Measurements from ENCODE around the gene SERPINA1.
"Not testable (repeated sequence)": the region's sequence is repeated elsewhere in the genome, so short reads cannot be mapped to it uniquely, and the experiment has no call there.

SERPINA1 gene

DNA sequence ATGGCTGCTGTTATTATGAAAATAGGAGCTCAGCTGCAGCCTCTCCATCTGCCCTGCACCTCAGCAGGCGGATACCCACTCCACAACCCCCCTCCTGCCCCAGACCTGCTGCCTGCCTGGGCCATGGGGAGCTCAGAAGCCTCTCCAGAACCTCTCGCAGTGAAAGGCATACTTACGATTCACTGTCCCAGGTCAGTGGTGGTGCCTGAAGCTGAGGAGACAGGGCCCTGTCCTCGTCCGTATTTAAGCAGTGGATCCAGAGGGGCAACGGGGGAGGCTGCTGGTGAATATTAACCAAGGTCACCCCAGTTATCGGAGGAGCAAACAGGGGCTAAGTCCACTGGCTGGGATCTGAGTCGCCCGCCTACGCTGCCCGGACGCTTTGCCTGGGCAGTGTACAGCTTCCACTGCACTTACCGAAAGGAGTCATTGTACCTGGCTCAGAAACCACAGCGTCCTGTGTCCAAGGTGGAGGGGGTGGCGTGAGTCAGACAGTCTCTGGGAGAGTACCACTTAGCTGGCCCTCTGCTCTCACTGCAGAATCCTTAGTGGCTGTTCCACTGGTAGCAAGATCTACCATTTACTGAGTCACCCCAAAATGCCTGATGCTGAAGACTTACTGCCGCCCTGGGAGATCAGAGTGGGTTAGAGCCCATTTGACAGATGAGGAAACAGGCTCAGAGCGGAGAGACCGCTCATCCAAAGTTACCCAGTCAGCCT, at the start of gene SERPINA1:
SERPINA1 (minus strand) TSS at position 219 of the 720 bp plus-strand sequence. CDS start 5,365 bp downstream, outside the sequence.
- peak; percentile 51 to 62 (median 61) for DNase-seq

DNA sequence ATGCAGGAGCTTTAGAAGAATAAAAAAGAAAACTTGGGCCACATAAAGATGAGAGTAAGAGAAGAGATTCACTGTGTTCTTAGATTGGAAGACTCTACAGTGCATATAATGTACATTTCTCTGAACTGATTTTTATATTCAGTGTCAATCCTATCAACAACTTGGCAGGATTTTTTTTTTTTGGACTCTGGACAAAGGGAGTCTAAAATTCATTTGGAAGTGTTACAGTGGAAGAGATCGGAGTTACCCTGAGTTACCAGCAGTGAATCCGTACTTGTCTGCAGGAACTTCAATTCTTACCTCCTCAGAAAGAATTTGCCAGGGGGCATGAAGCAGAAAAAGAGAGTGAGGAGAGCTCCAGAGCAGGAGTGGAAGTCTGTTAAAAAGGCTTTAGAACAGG, 40.2 kb upstream of the SERPINA1 start:
- DNase-seq, result no peak

DNA sequence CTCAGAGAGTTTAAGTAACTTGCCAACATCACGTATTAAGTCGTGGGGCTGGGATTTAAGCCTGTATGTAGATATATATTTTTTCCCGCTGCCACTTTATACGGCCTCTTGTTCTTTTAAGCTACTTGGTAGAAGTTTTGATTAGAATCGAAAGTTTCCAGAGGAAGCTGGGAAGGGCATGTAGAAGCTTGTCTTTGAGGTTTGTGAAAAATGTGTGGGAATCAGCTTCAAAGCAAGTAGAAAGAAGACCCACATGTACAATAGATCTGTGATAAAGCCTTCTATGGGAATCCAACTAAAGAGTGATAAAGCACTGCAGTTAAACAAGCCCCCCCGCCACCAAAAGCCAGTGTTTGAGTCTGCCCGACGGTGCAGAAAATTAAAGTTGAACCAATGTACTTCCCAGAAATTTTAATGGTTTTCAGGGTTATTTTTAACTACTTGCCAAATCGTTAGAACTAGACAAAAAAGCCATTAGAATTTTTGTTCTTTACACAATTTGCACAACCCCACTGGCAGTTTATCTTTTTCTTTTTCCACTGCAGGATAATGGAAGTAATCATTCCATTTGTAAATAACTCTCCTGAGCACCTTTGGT, 38.7 kb upstream of the SERPINA1 start:
- DNase-seq, result no peak

DNA sequence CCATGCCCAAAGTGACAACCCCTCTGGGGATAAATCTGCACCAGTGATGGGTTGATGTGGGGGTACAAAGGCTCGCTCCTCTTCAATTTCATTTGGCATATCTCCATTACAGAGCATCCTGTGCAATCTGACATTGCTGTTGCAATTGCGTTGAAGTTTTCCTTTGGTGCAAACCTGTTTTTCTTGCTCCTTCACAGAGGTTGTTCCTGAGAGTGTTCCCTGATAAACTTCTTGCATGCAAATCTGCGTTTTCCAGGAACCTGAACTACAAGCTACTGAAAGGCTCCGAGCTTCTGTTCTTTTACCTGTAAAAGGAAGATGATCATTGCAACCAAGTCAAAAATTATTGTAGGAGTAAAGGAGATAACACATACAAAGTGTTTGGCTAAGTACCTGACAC, 38.1 kb upstream of the SERPINA1 start:
- no peak for DNase-seq

DNA sequence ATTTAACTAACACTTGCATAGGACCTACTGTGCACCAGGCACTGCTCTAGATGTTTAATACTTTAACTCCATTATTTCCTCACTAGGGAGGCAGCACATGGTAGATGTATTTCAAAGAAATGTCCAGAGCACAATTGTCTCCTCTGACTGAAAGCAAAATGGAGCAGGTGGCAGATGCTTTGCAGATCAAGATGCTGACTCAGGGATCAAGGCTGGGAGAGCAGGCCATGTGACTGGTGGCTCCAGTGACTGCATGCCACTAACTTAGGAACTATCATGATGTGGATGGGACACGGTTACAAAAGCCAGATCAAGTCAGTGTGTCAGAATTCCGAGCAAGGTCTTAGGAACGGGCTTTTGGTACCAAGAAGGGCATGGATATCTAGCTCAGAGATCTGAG, 36.0 kb upstream of the SERPINA1 start:
- no peak for DNase-seq

DNA sequence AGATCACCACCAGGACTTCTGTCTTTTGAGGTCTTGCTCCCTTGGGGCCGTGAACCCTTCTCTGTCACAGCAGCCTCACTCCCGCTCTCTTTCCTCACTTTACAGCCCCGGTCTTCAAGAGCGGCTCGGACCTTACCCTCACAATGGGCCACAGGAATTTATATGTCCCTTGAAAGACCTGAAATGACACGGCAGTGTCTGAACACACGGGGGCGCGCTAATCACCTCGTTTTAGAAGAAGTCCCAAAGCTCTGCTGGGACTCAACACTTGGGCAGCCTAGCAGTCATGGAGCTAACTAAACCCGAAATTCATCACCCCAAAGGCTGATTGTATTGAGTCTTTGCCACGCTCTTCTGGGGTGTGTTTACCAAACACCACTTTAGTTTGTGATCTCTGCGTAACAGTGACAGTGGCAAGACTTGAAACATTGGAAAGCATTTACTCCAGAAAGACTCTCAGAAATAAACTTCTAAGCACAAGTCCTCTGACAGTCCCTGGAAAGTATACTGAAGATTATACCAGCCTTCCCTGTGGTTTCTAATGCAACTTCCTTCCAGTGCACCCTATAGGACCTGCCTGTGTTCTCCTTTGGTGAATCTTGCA, 35.2 kb upstream of the SERPINA1 start:
- DNase-seq, result peak; percentile 81 to 91 (median 89)

DNA sequence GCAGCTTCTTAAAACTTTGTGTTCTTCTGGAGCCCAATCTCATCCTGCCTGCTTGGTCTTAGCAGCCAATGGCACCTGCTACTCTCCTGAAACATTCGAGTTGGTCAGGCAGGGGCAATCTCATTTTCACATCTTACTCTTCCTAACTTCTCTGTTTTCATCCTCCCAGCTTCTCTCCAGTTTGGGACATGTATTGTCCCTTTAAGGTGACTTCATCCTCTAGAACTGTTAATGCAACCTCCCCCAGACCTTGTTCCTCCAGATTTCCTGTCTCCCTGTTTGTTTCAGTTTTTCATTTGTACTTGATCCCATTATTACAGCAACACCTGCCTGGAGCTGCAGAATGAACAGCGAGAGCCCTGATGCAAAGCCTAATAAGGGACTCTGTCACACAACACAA, 32.9 kb upstream of the SERPINA1 start:
- DNase-seq, result peak in 1 of 3 donors; percentile 28

DNA sequence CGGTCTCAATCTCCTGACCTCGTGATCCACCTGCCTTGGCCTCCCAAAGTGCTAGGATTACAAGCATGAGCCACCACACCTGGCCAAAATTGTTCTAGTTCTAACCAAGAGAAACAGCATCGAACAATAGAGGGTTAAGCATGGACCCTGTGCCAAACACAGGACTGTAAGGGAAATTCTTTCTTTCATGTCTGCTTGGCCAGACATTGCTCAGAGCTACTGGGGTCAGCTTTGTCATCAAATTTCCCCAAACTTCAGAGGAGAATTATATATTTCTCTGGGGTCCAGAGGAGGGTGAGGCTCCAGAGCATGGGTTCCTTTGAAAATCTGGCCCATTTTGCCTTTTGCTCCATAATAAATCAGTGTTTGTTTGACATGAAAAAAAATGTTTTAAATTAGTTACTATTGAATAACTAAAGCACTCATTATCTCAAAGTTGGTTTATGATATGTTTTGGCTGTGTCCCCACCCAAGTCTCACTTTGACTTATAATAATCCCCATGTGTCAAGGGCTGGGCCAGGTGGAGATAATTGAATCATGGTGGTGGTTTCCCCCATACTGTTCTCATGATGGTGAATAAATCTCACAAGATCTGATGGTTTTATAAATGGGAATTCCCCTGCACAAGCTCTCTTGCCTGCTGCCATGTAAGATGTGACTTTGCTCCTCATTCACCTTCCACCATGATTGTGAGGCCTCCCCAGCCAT, 29.2 kb upstream of the SERPINA1 start:
- DNase-seq, result peak in 1 of 3 donors; percentile 38

DNA sequence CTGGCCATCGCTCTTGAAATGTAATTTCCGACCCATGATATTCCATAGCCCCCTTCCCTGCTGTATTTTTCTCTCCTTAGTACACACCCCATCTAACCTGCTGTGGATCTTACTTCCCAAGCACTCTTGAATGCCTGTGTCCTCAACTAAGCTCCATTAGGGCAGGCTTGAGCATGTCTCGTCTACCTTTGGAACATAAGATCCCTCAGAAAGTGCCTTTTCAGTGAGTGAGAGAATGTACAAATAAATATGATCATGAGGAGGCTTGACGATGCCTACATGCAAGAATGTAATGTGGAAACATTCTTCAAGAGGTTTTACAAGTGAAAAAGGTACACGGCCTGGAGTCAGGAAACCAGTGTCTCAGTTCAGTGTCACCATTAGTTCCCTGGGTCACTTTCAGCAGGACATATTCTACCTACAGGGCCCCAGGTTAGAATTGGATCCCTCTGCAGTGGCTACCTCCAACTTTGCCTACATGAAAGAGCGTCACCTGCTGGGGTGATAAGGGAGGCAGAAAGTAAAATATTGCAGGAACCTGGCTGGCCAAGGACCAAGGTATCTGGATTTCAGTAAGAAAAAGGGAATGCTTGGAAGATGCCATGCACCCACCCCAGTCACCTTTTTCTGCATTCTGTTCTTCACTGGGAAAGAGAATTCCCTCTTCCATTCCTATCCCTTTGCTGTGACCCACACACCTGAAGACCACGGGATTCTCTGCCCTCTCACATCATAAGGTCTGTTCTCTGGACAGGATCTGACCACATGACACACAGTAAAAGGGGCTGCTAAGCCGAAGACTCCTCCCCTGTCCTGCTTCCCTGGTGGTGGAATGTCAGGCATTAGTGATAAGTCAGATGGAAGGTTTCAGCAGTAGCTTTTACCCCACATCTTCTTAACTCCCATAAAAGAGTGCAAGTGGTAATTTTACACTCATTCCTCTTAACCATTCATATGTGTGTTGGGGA, 24.6 kb upstream of the SERPINA1 start:
- peak in 1 of 3 donors; percentile 40 for DNase-seq

DNA sequence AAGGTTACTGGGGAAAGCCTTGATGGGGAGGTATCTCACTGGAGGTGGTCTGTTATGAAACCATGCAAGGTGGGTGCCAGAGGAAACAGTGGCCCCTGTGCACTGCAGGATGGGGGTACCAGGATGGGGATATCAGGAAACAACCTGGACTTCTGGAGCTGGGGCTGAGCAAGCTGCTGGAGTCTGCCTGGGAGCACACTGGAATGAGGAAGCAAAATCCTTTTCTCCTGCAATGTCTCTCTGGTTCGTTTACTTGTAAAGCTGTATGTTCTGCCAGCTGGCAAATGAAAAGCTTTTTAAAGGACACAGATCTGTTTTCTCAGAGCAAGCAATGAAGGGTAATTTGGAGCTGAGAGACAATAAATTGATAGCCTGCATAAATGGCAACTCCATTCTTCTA, 23.2 kb upstream of the SERPINA1 start:
- no peak for DNase-seq

DNA sequence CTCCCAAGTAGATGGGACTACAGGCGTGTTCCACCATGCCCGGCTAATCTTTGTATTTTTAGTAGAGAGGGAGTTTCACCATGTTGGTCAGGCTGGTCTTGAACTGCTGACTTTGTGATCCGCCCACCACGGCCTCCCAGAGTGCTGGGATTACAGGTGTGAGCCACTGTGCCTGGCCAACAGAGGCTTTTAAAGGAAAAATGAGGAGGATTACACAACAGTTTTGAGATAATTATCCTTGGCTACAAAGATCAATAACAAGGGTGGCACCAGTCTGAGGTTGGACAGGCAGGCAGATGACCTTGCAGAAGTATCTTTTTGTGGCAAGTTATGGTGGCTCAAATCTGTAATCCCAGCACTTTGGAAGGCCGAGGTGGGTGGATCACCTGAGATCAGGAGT, 21.0 kb upstream of the SERPINA1 start:
- not testable (repeated sequence) for DNase-seq

DNA sequence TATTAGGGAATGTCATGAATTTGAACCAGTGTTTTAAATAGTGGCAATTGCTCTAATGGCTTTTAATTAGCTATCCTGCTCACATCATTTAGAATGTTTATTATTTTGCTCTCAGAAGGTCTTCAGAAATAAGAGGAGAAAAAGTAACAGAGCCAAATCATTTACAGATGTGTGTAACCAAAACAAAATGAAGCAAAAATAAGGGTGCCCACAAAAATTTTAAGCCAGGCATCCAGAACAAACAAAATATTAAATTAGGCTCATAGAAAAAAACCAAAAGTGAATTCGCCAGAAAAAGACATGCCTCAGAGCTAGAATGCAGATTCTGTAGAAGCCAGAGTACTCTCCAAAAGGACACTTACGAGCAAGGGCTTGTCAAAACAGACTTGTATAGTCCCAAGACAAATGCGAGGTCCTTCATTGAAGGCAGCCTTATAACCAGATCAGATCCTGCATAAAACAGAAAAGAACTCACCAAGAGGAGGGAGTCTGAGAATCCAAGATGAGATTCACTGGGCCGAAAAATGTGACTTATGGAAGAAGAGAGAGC, 20.2 kb upstream of the SERPINA1 start:
- no peak for DNase-seq

DNA sequence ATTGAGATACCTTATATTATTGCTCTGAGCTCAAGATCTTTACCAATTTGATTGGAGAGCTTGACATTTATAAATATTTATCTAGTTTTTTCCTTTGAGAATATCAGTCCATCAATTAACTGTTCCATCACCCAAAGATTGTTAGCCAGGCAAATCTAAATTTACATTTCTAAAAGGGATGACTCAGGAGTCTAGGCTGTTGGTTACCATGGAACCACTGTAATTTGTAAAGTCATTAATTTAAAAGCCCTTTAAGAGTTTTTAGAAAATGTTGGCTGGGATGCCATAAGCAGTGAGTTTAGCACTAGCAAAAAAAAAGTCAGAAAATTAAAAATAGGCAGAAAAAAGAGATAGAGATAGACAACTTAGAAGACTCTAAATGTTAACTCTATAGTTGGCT, 19.5 kb upstream of the SERPINA1 start:
- no peak for DNase-seq

DNA sequence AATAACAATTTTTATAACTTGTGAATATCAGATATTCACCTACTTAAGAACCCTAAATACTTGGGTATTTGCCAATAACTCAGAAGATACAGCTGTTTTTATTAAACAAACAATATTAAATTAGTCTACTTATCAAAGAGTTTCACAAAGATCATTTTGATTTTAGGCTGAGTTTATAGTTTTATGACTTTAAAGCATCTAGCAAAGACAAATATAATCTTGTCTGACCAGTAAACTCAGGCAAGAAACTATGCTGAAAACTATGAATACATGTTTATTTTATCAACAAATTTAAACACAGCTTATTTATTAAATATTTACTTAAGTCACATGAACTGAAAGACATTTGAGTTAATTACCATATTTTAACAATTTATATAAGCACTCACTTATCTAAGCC, 18.5 kb upstream of the SERPINA1 start:
- no peak for DNase-seq

DNA sequence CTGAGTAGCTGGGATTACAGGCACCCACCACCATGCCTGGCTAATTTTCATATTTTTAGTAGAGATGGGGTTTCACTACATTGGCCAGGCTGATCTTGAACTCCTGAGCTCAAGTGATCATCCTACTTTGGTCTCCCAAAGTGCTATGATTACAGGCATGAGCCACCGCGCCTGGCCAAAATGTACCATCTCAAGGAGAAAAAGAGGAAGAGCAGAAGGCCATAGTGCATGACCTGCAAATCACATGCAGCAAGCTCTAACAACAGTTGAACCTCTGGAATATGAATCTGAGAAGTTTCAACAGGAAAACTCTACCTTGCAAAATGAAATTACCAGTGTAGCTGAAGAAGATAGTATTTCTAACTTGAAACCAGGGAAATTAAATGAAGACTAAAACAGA, 17.1 kb upstream of the SERPINA1 start:
- DNase-seq, result peak; percentile 59 to 66 (median 62)

DNA sequence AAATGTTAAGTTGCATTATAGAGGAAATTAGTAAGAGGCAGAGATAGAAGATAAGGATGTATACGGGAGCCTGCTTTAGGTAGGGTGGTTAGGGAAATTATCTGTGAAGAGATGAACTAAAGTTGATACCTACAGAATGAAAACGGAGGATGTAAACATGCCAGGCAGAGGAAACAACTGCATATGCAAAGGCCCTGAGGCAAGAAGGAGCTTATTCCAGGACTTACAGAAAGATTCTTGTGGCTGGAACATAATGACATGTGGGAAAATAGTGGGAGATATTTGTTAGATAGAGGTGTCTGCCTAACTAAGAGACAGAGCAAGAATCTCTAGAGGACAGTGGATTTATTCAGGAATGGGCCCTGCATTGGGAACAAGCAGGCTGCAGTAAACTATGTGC, 16.2 kb upstream of the SERPINA1 start:
- DNase-seq, result no peak

DNA sequence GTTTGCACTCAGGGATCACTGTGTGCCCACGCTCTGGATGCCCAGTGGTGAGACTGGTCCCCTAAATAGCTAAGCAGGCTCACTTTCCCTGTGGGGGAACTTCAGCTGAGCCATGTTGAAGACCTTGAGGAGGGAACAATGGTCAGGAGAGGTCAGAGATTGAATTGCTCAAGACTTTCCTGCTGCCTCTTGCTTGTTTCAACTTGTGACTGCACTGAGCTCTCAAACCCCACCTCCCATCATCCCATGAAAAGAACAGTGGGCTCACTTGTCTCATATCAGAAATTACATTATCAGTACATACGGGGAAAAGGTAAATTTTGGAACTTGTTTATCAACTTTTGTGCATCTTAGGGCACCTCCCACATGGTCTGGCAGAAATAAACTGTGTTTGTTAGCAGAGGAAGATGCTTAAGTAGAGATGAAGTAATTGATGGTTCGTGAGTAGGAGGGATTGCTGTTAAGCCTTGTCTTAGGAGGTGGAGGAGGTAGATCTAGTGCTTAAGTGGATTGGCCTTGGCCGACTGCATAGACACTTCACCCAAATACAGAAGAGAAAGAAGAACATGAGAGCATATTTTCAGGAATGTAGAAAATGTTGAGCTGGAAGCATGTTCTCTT, 15.0 kb upstream of the SERPINA1 start:
- no peak for DNase-seq

DNA sequence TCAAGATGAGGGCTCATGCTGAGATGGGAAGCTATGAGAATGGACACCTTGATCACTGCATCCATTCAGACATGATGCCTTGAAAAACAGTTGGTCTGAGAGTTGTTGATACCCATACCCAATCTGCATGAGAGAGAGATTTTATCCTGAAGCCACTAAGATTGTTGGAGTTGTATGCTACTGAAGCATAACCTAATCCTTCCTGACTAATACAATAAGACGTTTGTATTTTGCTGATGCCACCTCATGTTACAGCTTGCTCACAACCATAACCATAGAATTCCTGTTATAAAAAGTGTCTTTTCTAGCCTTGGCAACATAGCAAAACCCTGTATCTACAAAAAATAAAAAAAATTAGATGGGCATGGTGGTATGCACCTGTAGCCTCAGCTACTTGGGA, 12.7 kb upstream of the SERPINA1 start:
- DNase-seq, result no peak

DNA sequence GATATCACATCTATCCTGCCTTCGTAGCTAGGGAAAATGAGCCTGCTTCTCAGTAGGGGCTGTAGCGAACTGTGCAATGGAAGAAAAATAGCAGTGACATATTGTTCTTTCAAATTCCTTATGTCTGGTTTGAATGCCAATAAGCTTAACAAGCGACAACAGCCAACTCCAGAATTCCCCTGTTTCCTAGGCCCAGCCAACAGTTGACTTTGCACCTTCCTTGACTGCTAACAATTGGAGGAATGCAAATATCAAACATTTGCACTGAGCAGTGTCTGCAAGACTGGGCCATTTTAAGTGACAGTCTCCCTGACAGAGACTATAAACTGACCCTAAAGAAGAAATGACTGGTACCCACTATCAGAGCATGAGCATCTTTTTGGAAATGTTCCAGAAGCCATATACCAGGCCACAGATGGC, 12.0 kb upstream of the SERPINA1 start:
- no peak for DNase-seq

DNA sequence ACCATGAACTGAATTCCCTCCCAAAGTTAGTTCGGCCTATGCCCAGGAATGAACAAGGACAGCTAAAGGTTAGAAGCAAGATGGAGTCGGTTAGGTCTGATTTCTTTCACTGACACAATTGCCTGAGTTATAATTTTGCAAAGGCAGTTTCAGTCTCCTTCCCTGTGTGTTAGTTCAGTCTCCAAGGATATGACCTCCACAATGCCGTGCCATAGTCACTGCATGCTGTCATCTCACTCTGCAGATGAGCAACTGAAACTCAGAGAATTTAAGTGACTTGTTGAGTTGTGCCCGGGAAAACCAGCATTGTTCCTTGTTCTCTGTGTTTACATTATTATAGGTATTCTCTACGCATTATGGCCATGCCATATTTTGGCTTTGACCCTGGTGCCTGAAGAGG, 10.1 kb upstream of the SERPINA1 start:
- DNase-seq, result peak in 1 of 3 donors; percentile 33

DNA sequence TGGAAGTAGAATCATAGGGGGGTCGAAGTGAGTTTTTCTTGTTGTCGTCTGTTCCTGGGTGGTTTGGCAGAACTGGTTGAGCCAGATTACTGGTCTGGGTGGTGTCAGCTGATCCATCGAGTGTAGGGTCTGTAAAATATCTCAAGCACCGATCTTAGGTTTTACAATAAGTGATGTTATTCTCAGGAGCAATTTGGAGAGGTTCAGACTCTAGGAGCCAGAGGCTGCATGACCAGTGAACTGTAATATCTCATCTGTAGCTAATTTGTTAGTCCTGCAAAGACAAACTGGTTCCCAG, 9.7 kb upstream of the SERPINA1 start:
- DNase-seq, result no peak

All from suppressor macrophage treated with lipopolysaccharide for 1 hour (primary cell).